ENCODE measurements around the gene RNF182. TPM values are rescaled to one million over a fixed set of nuclear protein-coding genes. Genes with fewer than 3 reads are reported as not detected.
"Not testable (repeated sequence)": the region's sequence is repeated elsewhere in the genome, so short reads cannot be mapped to it uniquely, and the experiment has no call there.

The RNF182 gene
- total and polyA plus RNA-seq, 2 donors: 0.90 to 1.4 TPM

- H3K27me3 ChIP-seq (ENCODE audit: control insufficient read depth in 2 of 2, insufficient read depth in 1 of 2, low read length in 1 of 2): peaks cover 32 to 56% of the 10 kb centered on the region in 2 donors
- peak in 4 of 9 donors; percentile 10 to 39 (median 28) for DNase-seq (ENCODE audit: low read depth in 6 of 9, low spot score in 9 of 9)
- no peaks in the 10 kb centered on the region for H3K36me3 ChIP-seq (ENCODE audit: control insufficient read depth in 2 of 2, insufficient read depth in 2 of 2, low read length in 1 of 2)
- H3K4me3 ChIP-seq (ENCODE audit: low read length in 2 of 2): peak overlapping the region; percentile 40 to 53
- no peaks in the 10 kb centered on the region for H3K9me3 ChIP-seq (ENCODE audit: control insufficient read depth in 2 of 2, insufficient read depth in 1 of 2, low read length in 1 of 2)
- peaks cover 8 to 9% of the 10 kb centered on the region in 2 donors for H3K4me1 ChIP-seq (ENCODE audit: control insufficient read depth in 2 of 2, insufficient read depth in 2 of 2, low read length in 2 of 2)
- 5% methylated on average over 37 of the region's 37 CpGs for WGBS
- no peak overlapping the region for H3K27ac ChIP-seq (ENCODE audit: low read depth in 1 of 2, low read length in 1 of 2)
Measured at GRCh38 chr6:13924146-13924948, 405 bp upstream of the RNF182 start.

GRCh38 chr6:13926378-13926777, 1.6 kb downstream of the RNF182 start:
- Histone ChIP-seq H3K27ac (ENCODE audit: low read depth in 1 of 2, low read length in 1 of 2) (no peak overlapping the region), H3K4me3 (ENCODE audit: low read length in 2 of 2) (no peak overlapping the region), H3K4me1 (ENCODE audit: control insufficient read depth in 2 of 2, insufficient read depth in 2 of 2, low read length in 2 of 2) (peaks cover 8 to 9% of the 10 kb centered on the region in 2 donors), H3K27me3 (ENCODE audit: control insufficient read depth in 2 of 2, insufficient read depth in 1 of 2, low read length in 1 of 2) (peaks cover 32 to 54% of the 10 kb centered on the region in 2 donors), H3K9me3 (ENCODE audit: control insufficient read depth in 2 of 2, insufficient read depth in 1 of 2, low read length in 1 of 2) (no peaks in the 10 kb centered on the region), H3K36me3 (ENCODE audit: control insufficient read depth in 2 of 2, insufficient read depth in 2 of 2, low read length in 1 of 2) (no peaks in the 10 kb centered on the region)
- no peak for DNase-seq (ENCODE audit: low read depth in 6 of 9, low spot score in 9 of 9)
- 87% methylated on average over 4 of the region's 4 CpGs for WGBS

GRCh38 chr6:13927203-13927602, 2.5 kb downstream of the RNF182 start:
- 91% methylated on average over 3 of the region's 3 CpGs for WGBS
- no peaks in the 10 kb centered on the region for H3K36me3 ChIP-seq (ENCODE audit: control insufficient read depth in 2 of 2, insufficient read depth in 2 of 2, low read length in 1 of 2)
- no peak overlapping the region for H3K27ac ChIP-seq (ENCODE audit: low read depth in 1 of 2, low read length in 1 of 2)
- H3K27me3 ChIP-seq (ENCODE audit: control insufficient read depth in 2 of 2, insufficient read depth in 1 of 2, low read length in 1 of 2): peaks cover 32 to 54% of the 10 kb centered on the region in 2 donors
- no peaks in the 10 kb centered on the region for H3K9me3 ChIP-seq (ENCODE audit: control insufficient read depth in 2 of 2, insufficient read depth in 1 of 2, low read length in 1 of 2)
- peaks cover 8 to 9% of the 10 kb centered on the region in 2 donors for H3K4me1 ChIP-seq (ENCODE audit: control insufficient read depth in 2 of 2, insufficient read depth in 2 of 2, low read length in 2 of 2)
- DNase-seq (ENCODE audit: low read depth in 6 of 9, low spot score in 9 of 9): no peak
- H3K4me3 ChIP-seq (ENCODE audit: low read length in 2 of 2): no peak overlapping the region

DNA sequence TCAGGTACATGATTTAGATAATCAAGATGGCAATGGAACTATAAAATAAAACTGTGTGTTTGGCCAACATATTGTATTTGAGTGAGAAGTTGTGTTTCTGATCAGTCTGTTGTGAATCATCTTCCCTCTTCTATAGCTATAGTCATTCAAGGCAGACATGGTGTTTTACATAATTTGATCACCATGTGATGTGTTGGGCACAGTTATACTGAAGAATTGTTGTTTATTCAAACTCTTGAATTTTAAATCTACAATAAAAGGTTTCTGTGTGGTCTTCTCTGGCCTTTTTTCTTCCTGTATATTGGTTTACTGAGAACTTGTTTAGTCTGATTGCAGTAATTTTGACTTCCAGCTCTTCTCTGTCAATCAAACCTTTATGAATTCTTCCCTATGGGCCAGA, 4.4 kb downstream of the RNF182 start:
- peaks cover 5 to 8% of the 10 kb centered on the region in 2 donors for H3K4me1 ChIP-seq (ENCODE audit: control insufficient read depth in 2 of 2, insufficient read depth in 2 of 2, low read length in 2 of 2)
- H3K27me3 ChIP-seq (ENCODE audit: control insufficient read depth in 2 of 2, insufficient read depth in 1 of 2, low read length in 1 of 2): peaks cover 21 to 36% of the 10 kb centered on the region in 2 donors

GRCh38 chr6:13931797-13932402, 7.1 kb downstream of the RNF182 start:
- Histone ChIP-seq H3K36me3 (ENCODE audit: control insufficient read depth in 2 of 2, insufficient read depth in 2 of 2, low read length in 1 of 2) (no peaks in the 10 kb centered on the region), H3K9me3 (ENCODE audit: control insufficient read depth in 2 of 2, insufficient read depth in 1 of 2, low read length in 1 of 2) (no peaks in the 10 kb centered on the region), H3K4me1 (ENCODE audit: control insufficient read depth in 2 of 2, insufficient read depth in 2 of 2, low read length in 2 of 2) (no peaks in the 10 kb centered on the region), H3K27ac (ENCODE audit: low read depth in 1 of 2, low read length in 1 of 2) (no peak overlapping the region), H3K4me3 (ENCODE audit: low read length in 2 of 2) (no peak overlapping the region), H3K27me3 (ENCODE audit: control insufficient read depth in 2 of 2, insufficient read depth in 1 of 2, low read length in 1 of 2) (peaks cover 3 to 11% of the 10 kb centered on the region in 2 donors)
- DNase-seq (ENCODE audit: low read depth in 6 of 9, low spot score in 9 of 9): no peak
- 95% methylated on average over 1 of the region's 1 CpG for WGBS

More for the DNA sequence above, 4.4 kb downstream of the RNF182 start:
- DNase-seq (ENCODE audit: low read depth in 6 of 9, low spot score in 9 of 9): no peak
- H3K27ac ChIP-seq (ENCODE audit: low read depth in 1 of 2, low read length in 1 of 2): no peak overlapping the region
- no peak overlapping the region for H3K4me3 ChIP-seq (ENCODE audit: low read length in 2 of 2)
- H3K36me3 ChIP-seq (ENCODE audit: control insufficient read depth in 2 of 2, insufficient read depth in 2 of 2, low read length in 1 of 2): no peaks in the 10 kb centered on the region
- no peaks in the 10 kb centered on the region for H3K9me3 ChIP-seq (ENCODE audit: control insufficient read depth in 2 of 2, insufficient read depth in 1 of 2, low read length in 1 of 2)

DNA sequence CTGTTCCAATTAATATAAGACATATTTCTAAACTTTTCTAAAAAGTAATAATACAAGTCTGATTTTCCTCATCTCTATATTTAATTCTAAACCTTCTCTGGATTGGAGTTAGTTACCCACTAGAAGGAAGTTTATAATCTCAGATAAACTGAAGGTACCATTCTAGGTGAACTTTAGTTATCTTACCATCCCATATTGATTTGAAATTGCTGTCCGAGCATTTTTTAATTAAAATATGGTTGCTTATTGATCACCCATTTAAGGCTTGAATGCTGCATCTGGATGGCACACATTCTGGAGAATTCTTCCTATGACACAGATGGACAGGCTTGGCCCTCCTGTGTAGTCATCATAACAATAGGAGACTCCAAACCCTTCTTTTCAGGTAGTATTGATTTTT, 8.0 kb downstream of the RNF182 start:
- DNase-seq (ENCODE audit: low read depth in 6 of 9, low spot score in 9 of 9): no peak
- 95% methylated on average over 1 of the region's 1 CpG for WGBS

GRCh38 chr6:13934721-13935120, 10.0 kb downstream of the RNF182 start:
- H3K4me3 ChIP-seq (ENCODE audit: low read length in 2 of 2): no peak overlapping the region
- H3K27me3 ChIP-seq (ENCODE audit: control insufficient read depth in 2 of 2, insufficient read depth in 1 of 2, low read length in 1 of 2): no peaks in the 10 kb centered on the region
- H3K9me3 ChIP-seq (ENCODE audit: control insufficient read depth in 2 of 2, insufficient read depth in 1 of 2, low read length in 1 of 2): no peaks in the 10 kb centered on the region
- WGBS: 85% methylated on average over 2 of the region's 2 CpGs
- no peaks in the 10 kb centered on the region for H3K36me3 ChIP-seq (ENCODE audit: control insufficient read depth in 2 of 2, insufficient read depth in 2 of 2, low read length in 1 of 2)
- no peak for DNase-seq (ENCODE audit: low read depth in 6 of 9, low spot score in 9 of 9)
- H3K27ac ChIP-seq (ENCODE audit: low read depth in 1 of 2, low read length in 1 of 2): no peak overlapping the region
- no peaks in the 10 kb centered on the region for H3K4me1 ChIP-seq (ENCODE audit: control insufficient read depth in 2 of 2, insufficient read depth in 2 of 2, low read length in 2 of 2)

More for the DNA sequence above, 8.0 kb downstream of the RNF182 start:
- Histone ChIP-seq H3K9me3 (ENCODE audit: control insufficient read depth in 2 of 2, insufficient read depth in 1 of 2, low read length in 1 of 2) (no peaks in the 10 kb centered on the region), H3K4me1 (ENCODE audit: control insufficient read depth in 2 of 2, insufficient read depth in 2 of 2, low read length in 2 of 2) (no peaks in the 10 kb centered on the region), H3K27ac (ENCODE audit: low read depth in 1 of 2, low read length in 1 of 2) (no peak overlapping the region), H3K4me3 (ENCODE audit: low read length in 2 of 2) (no peak overlapping the region), H3K27me3 (ENCODE audit: control insufficient read depth in 2 of 2, insufficient read depth in 1 of 2, low read length in 1 of 2) (peaks cover 0 to 2% of the 10 kb centered on the region in 2 donors), H3K36me3 (ENCODE audit: control insufficient read depth in 2 of 2, insufficient read depth in 2 of 2, low read length in 1 of 2) (no peaks in the 10 kb centered on the region)

- Histone ChIP-seq H3K27me3 (ENCODE audit: control insufficient read depth in 2 of 2, insufficient read depth in 1 of 2, low read length in 1 of 2) (no peaks in the 10 kb centered on the region), H3K9me3 (ENCODE audit: control insufficient read depth in 2 of 2, insufficient read depth in 1 of 2, low read length in 1 of 2) (no peaks in the 10 kb centered on the region), H3K27ac (ENCODE audit: low read depth in 1 of 2, low read length in 1 of 2) (no peak overlapping the region), H3K4me3 (ENCODE audit: low read length in 2 of 2) (no peak overlapping the region), H3K4me1 (ENCODE audit: control insufficient read depth in 2 of 2, insufficient read depth in 2 of 2, low read length in 2 of 2) (no peaks in the 10 kb centered on the region), H3K36me3 (ENCODE audit: control insufficient read depth in 2 of 2, insufficient read depth in 2 of 2, low read length in 1 of 2) (no peaks in the 10 kb centered on the region)
- 95% methylated on average over 3 of the region's 3 CpGs for WGBS
- DNase-seq (ENCODE audit: low read depth in 6 of 9, low spot score in 9 of 9): no peak
Measured at GRCh38 chr6:13935190-13935880, 10.6 kb downstream of the RNF182 start.

DNA sequence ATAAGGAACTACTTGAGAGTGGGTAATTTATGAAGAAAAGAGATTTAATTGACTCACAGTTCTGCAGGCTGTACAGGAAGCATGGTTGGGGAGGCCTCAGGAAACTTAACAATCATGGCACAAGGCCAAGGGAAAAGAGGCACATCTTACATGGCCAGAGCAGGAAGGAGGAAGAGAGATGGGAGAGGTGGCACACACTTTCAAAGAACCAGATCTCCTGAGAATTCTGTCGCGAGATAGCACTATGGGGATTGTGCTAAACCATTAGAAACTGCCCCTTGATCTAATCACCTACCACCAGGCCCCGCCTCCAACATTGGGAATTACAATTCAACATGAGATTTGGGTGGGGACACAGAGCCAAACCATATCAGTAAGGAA, 11.1 kb downstream of the RNF182 start:
- not testable (repeated sequence) for H3K27ac ChIP-seq (ENCODE audit: low read depth in 1 of 2, low read length in 1 of 2); H3K36me3 ChIP-seq (ENCODE audit: control insufficient read depth in 2 of 2, insufficient read depth in 2 of 2, low read length in 1 of 2); H3K4me3 ChIP-seq (ENCODE audit: low read length in 2 of 2); H3K4me1 ChIP-seq (ENCODE audit: control insufficient read depth in 2 of 2, insufficient read depth in 2 of 2, low read length in 2 of 2); H3K27me3 ChIP-seq (ENCODE audit: control insufficient read depth in 2 of 2, insufficient read depth in 1 of 2, low read length in 1 of 2); H3K9me3 ChIP-seq (ENCODE audit: control insufficient read depth in 2 of 2, insufficient read depth in 1 of 2, low read length in 1 of 2); DNase-seq (ENCODE audit: low read depth in 6 of 9, low spot score in 9 of 9)
- 97% methylated on average over 3 of the region's 3 CpGs for WGBS
